Uterus (tissue), 4 donors: ENCODE measurements around the gene XRN2. TPM values are rescaled to one million over a fixed set of nuclear protein-coding genes. Genes with fewer than 3 reads are reported as not detected.

ENCODE experiments used
- DNase-seq, 2 donors: peaks; one replicate each; pipeline ENCODE4 v3.0.0-alpha.2; 2019 to 2020
- H3K27ac ChIP-seq, 2 donors: fragments of 200-600 bp; sonication (generic); 1 replicate in 1 of 2; 2 replicates in 1 of 2; pipeline ENCODE4 v1.5.1; 2016 to 2018
- H3K27me3 ChIP-seq, 2 donors: fragments of 200-600 bp; sonication (generic); one replicate each; pipeline ENCODE4 v1.5.1; 2018 to 2019; ENCODE audit warnings: control low read depth in 1 of 2
- H3K36me3 ChIP-seq, 2 donors: fragments of 200-600 bp; sonication (generic); one replicate each; pipeline ENCODE4 v1.5.1; 2019; ENCODE audit warnings: control low read depth in 1 of 2
- H3K4me1 ChIP-seq, 2 donors: fragments of 200-600 bp; sonication (generic); one replicate each; pipeline ENCODE4 v1.5.1; 2018 to 2019; ENCODE audit warnings: control low read depth in 1 of 2
- H3K4me3 ChIP-seq, 2 donors: fragments of 200-600 bp; sonication (generic); 1 replicate in 1 of 2; 2 replicates in 1 of 2; pipeline ENCODE4 v1.5.1; 2018 to 2019; ENCODE audit warnings: mild to moderate bottlenecking in 1 of 2
- H3K9me3 ChIP-seq, 2 donors: fragments of 200-600 bp; sonication (generic); one replicate each; pipeline ENCODE4 v1.5.1; 2019; ENCODE audit warnings: control low read depth in 1 of 2
- CTCF ChIP-seq, 4 experiments: fragments of 200-600 bp in 2 of 4; fragments of 450-650 bp in 2 of 4; sonication (generic) in 2 of 4; IDR thresholded peaks; one replicate each; pipeline ENCODE4 v1.5.1; 2016 to 2019; ENCODE audit warnings: antibody characterized with exemption in 4 of 4, mild to moderate bottlenecking in 2 of 4, moderate library complexity in 1 of 4
- POLR2A ChIP-seq, 2 donors: fragments of 450-650 bp; IDR thresholded peaks; one replicate each; pipeline ENCODE4 v1.6.1; 2016; ENCODE audit warnings: antibody characterized with exemption in 2 of 2, mild to moderate bottlenecking in 1 of 2, moderate library complexity in 1 of 2
- intact Hi-C: fragments of 100-400 bp; cut with DNase I; formaldehyde crosslinking; loops from one replicate; pipeline ENCODE4 v1.15.1; 2023; ENCODE audit warnings: low total_unique reads
- total RNA-seq, 4 donors: library from RNA; depleted of rRNA in 3 of 4; stranded (reverse); fragments of >200 nt in 3 of 4; gene quantifications; one replicate each; pipeline versions ENCODE4 v1.1.0 to v1.2.4, GENCODE V29; 2014 to 2023
- donor health status: DM: yes; HTN: yes; CAD: no.

Gene XRN2
- total RNA-seq, 4 donors from 2014 or later, result 32.6 to 100 (median 51.7) TPM

GRCh38 chr20:21338291-21338690 is 35.2 kb downstream of the XRN2 start:
- H3K9me3 ChIP-seq, result no peaks in the 10 kb centered on the region
- intact Hi-C loops, result no loop called here
- no peak overlapping the region for H3K4me3 ChIP-seq
- no peaks in the 10 kb centered on the region for H3K36me3 ChIP-seq
- TF ChIP-seq POLR2A (IDR thresholded peaks at IDR 0.05), result no peak
- no peak for TF ChIP-seq CTCF (IDR thresholded peaks at IDR 0.05)
- no peak for DNase-seq
- H3K27ac ChIP-seq, result no peak overlapping the region
- no peaks in the 10 kb centered on the region for H3K27me3 ChIP-seq
- no peaks in the 10 kb centered on the region for H3K4me1 ChIP-seq

- H3K4me3 ChIP-seq, result no peak overlapping the region
- TF ChIP-seq POLR2A (IDR thresholded peaks at IDR 0.05), result no peak
- intact Hi-C loops, result no loop called here
These were observed 36.4 kb downstream of the XRN2 start for GRCh38 chr20:21339499-21339898.

GRCh38 chr20:21340991-21341697 is 38.0 kb downstream of the XRN2 start:
- no peak overlapping the region for H3K4me3 ChIP-seq
- no peak for TF ChIP-seq CTCF (IDR thresholded peaks at IDR 0.05)
- TF ChIP-seq POLR2A (IDR thresholded peaks at IDR 0.05), result no peak
- no peaks in the 10 kb centered on the region for H3K9me3 ChIP-seq
- no peaks in the 10 kb centered on the region for H3K4me1 ChIP-seq
- intact Hi-C loops, result no loop called here
- H3K27ac ChIP-seq, result no peak overlapping the region
- H3K27me3 ChIP-seq, result no peaks in the 10 kb centered on the region
- no peak for DNase-seq
- H3K36me3 ChIP-seq, result no peaks in the 10 kb centered on the region

More at GRCh38 chr20:21339499-21339898, 36.4 kb downstream of the XRN2 start:
- Histone ChIP-seq H3K27me3 (no peaks in the 10 kb centered on the region), H3K27ac (no peak overlapping the region), H3K4me1 (no peaks in the 10 kb centered on the region), H3K9me3 (no peaks in the 10 kb centered on the region), H3K36me3 (no peaks in the 10 kb centered on the region)
- no peak for DNase-seq

GRCh38 chr20:21342656-21343345 is 39.7 kb downstream of the XRN2 start:
- no peak overlapping the region for H3K4me3 ChIP-seq
- no peak overlapping the region for H3K27ac ChIP-seq
- intact Hi-C loops, result no loop called here
- DNase-seq, result no peak
- no peaks in the 10 kb centered on the region for H3K36me3 ChIP-seq
- H3K9me3 ChIP-seq, result no peaks in the 10 kb centered on the region
- no peak for TF ChIP-seq CTCF (IDR thresholded peaks at IDR 0.05)
- TF ChIP-seq POLR2A (IDR thresholded peaks at IDR 0.05), result no peak
- no peaks in the 10 kb centered on the region for H3K4me1 ChIP-seq
- no peaks in the 10 kb centered on the region for H3K27me3 ChIP-seq

- no peak for DNase-seq
- Histone ChIP-seq H3K27ac (no peak overlapping the region), H3K36me3 (no peaks in the 10 kb centered on the region), H3K4me1 (no peaks in the 10 kb centered on the region), H3K4me3 (no peak overlapping the region), H3K27me3 (no peaks in the 10 kb centered on the region), H3K9me3 (no peaks in the 10 kb centered on the region)
- no peak for TF ChIP-seq CTCF (IDR thresholded peaks at IDR 0.05)
- TF ChIP-seq POLR2A (IDR thresholded peaks at IDR 0.05), result no peak
- intact Hi-C loops, result no loop called here
These were observed 41.2 kb downstream of the XRN2 start for GRCh38 chr20:21344206-21344900.
